Measurements from ENCODE around the gene CELA1. TPM values are rescaled to one million over a fixed set of nuclear protein-coding genes. Genes with fewer than 3 reads are reported as not detected.

The CELA1 gene
- total and polyA plus RNA-seq, 10 of the 15 experiments (the other 5 are each of a cell fraction or from before 2014, with no cell fraction given) = not detected

- TF ChIP-seq SIN3A (IDR thresholded peaks at IDR 0.05; ENCODE audit: low read depth, low read length) = no peak
- TF ChIP-seq CUX1 (IDR thresholded peaks at IDR 0.05; ENCODE audit: insufficient replicate concordance, low read depth, low read length) = no peak
- 0 out of 2 replicates have a peak, but pooled peaks have one; percentile 26 for TF ChIP-seq TAF1 (IDR thresholded peaks at IDR 0.05; ENCODE audit: borderline replicate concordance, low read depth, low read length)
- TF ChIP-seq YY1 (IDR thresholded peaks at IDR 0.05; ENCODE audit: low read depth, low read length) = no peak
- TF ChIP-seq HDAC2 (IDR thresholded peaks at IDR 0.05) = no peak
- TF ChIP-seq E2F8 (IDR thresholded peaks at IDR 0.05; ENCODE audit: low read depth, partially characterized antibody) = no peak
- TF ChIP-seq BHLHE40 (IDR thresholded peaks at IDR 0.05; ENCODE audit: borderline replicate concordance in 1 of 2, low read depth in 2 of 2, low read length in 1 of 2) = peak in 1 of 2 experiments; percentile 40; a peak in 1 of 4 replicates
- TF ChIP-seq ETV6 (conservative IDR thresholded peaks at IDR 0.05 in 1 of 2, IDR thresholded peaks at IDR 0.05 in 1 of 2; ENCODE audit: borderline replicate concordance in 1 of 2, low read depth in 1 of 2) = no peak
- peak; percentile 79 for TF ChIP-seq IKZF2 (IDR thresholded peaks at IDR 0.05)
- no peak for TF ChIP-seq SKIL (IDR thresholded peaks at IDR 0.05; ENCODE audit: low read depth, poor library complexity, severe bottlenecking)
- no peak for TF ChIP-seq ZBTB4 (CRISPR knock-in tag; IDR thresholded peaks at IDR 0.05)
- no peak for TF ChIP-seq EZH2 (IDR thresholded peaks at IDR 0.05; ENCODE audit: borderline replicate concordance, control insufficient read depth, low read depth, low read length)
These were observed 11.0 kb upstream of the CELA1 start (continued) for GRCh38 chr12:51357374-51358047.
